Spleen (tissue), 11 donors: ENCODE measurements around the gene HMG20B. TPM values are rescaled to one million over a fixed set of nuclear protein-coding genes. Genes with fewer than 3 reads are reported as not detected.

Source experiments
- DNase-seq: peaks from one replicate; pipeline ENCODE4 v3.0.0-alpha.2; 2020
- H3K27ac ChIP-seq, 8 donors: fragments of 200-600 bp; sonication (generic) in 7 of 8; 1 replicate in 4 of 8; 2 replicates in 4 of 8; pipeline versions ENCODE4 v1.5.0 to v1.8.0; 2016 to 2021; ENCODE audit warnings: inconsistent platforms in 4 of 8, mild to moderate bottlenecking in 4 of 8, moderate library complexity in 1 of 8
- H3K27me3 ChIP-seq, 7 donors: fragments of 200-600 bp; sonication (generic) in 6 of 7; replicated peaks in 1 of 7; 1 replicate in 4 of 7; 2 replicates in 3 of 7; pipeline versions ENCODE4 v1.5.0 to v1.8.0; 2016 to 2021; ENCODE audit warnings: inconsistent platforms in 3 of 7, mild to moderate bottlenecking in 1 of 7
- H3K36me3 ChIP-seq, 6 donors: fragments of 200-600 bp; sonication (generic) in 5 of 6; 1 replicate in 4 of 6; 2 replicates in 2 of 6; pipeline versions ENCODE4 v1.5.0 to v1.8.0; 2016 to 2021; ENCODE audit warnings: inconsistent platforms in 2 of 6
- H3K4me1 ChIP-seq, 6 donors: fragments of 200-600 bp; sonication (generic) in 5 of 6; 1 replicate in 3 of 6; 2 replicates in 3 of 6; pipeline versions ENCODE4 v1.5.0 to v1.8.0; 2016 to 2021; ENCODE audit warnings: inconsistent platforms in 3 of 6
- H3K4me3 ChIP-seq, 8 donors: fragments of 200-600 bp; sonication (generic) in 7 of 8; 1 replicate in 4 of 8; 2 replicates in 4 of 8; pipeline versions ENCODE4 v1.5.0 to v1.8.0; 2016 to 2021; ENCODE audit warnings: inconsistent platforms in 4 of 8, mild to moderate bottlenecking in 4 of 8, moderate library complexity in 2 of 8
- H3K9me3 ChIP-seq, 8 donors: fragments of 200-600 bp; sonication (generic) in 7 of 8; 1 replicate in 4 of 8; 2 replicates in 4 of 8; pipeline versions ENCODE4 v1.5.0 to v1.8.0; 2016 to 2021; ENCODE audit warnings: inconsistent platforms in 4 of 8
- CTCF ChIP-seq, 11 experiments: fragments of 200-600 bp in 7 of 11; fragments of 450-650 bp in 4 of 11; sonication (generic) in 4 of 11; IDR thresholded peaks in 8 of 11; conservative IDR thresholded peaks in 3 of 11; 1 replicate in 7 of 11; 2 replicates in 4 of 11; pipeline versions ENCODE4 v1.4.0 to v1.8.0; 2016 to 2021; ENCODE audit warnings: antibody characterized with exemption in 11 of 11, inconsistent platforms in 4 of 11, mild to moderate bottlenecking in 1 of 11
- POLR2A ChIP-seq, 3 donors: fragments of 450-650 bp; IDR thresholded peaks; one replicate each; pipeline ENCODE4 v1.5.1; 2017; ENCODE audit warnings: antibody characterized with exemption in 3 of 3, mild to moderate bottlenecking in 1 of 3
- POLR2AphosphoS5 ChIP-seq, 3 donors: sonication (generic); formaldehyde crosslinking; IDR thresholded peaks; one replicate each; pipeline ENCODE4 v1.5.1; 2017; ENCODE audit warnings: antibody characterized with exemption in 3 of 3
- WGBS, 5 donors: extraction: QIAGEN DNeasy Blood & Tissue Kit in 3 of 5; methylation state at CpG; one replicate each; pipeline versions ENCODE4 v1.1.5 to v1.1.7; 2013 to 2018; 5-methylcytosine and 5-hydroxymethylcytosine counted together
- intact Hi-C: fragments of 100-400 bp; cut with DNase I; formaldehyde crosslinking; loops from one replicate; pipeline ENCODE4 v1.15.0; 2023; ENCODE audit warnings: low total_unique reads
- polyA plus RNA-seq, 3 donors: library from polyadenylated mRNA; stranded (reverse); fragments of 200-250 nt; gene quantifications; one replicate each; pipeline ENCODE4 v1.2.1, GENCODE V29; 2013
- total RNA-seq, 7 donors: library from RNA; depleted of rRNA in 3 of 7; stranded (reverse); fragments of >200 nt in 3 of 7; fragmentation: NEBNext Ultra II Directional in 4 of 7; extraction: Animal tissue kit (Norgen Biotek cat#: 25700) in 4 of 7; gene quantifications; one replicate each; pipeline versions ENCODE4 v1.1.0 to v1.2.1, GENCODE V29; 2016 to 2021
- donor health status: healthy with polysubstance abuse.
- donor health status: DM: no; HTN: no; CAD: no; lungs with moderate emphysema.
- donor health status: DM: no; HTN: no; CAD: no.
- donor health status: Bipolar disorder and iron deficiency.
- donor health status: healthy.
- donor health status: DM: no; HTN: no; CAD: no.
- donor health status: DM: yes; HTN: yes; CAD: no.

The HMG20B gene
- total and polyA plus RNA-seq, 10 donors: 49.4 to 82.2 (median 65.8) TPM

DNA sequence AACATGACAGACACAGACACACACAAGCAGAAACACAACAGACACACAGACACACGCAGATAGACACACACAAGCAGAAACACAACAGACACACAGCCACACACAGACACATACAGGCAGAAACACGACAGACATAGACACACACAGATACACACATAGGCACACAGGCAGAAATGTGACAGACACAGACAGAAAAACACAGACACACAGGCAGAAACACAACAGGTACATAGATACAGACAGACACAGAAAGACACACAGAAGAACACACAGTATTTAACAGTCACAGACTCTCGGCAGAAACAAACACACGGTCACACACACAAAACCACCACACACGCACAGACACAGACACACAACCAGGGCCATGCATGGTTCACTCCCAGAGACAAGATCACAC, 33.0 kb downstream of the HMG20B start:
- H3K27ac ChIP-seq: peak overlapping the region in 6 of 8 donors; percentile 77 to 91 (median 86)

GRCh38 chr19:3606174-3606689, 33.5 kb downstream of the HMG20B start:
- TF ChIP-seq CTCF (IDR thresholded peaks at IDR 0.05 in 8 of 11, conservative IDR thresholded peaks at IDR 0.05 in 3 of 11) (no peak), POLR2A (IDR thresholded peaks at IDR 0.05) (no peak), POLR2AphosphoS5 (IDR thresholded peaks at IDR 0.05) (peak in 2 of 3 donors; percentile 11 to 64)
- H3K4me1 ChIP-seq: peaks cover 38 to 91% (median 76%) of the 10 kb centered on the region in 6 donors
- H3K36me3 ChIP-seq: peaks cover 0 to 13% (median 6%) of the 10 kb centered on the region in 6 donors
- H3K9me3 ChIP-seq: no peaks in the 10 kb centered on the region
- intact Hi-C loops: no loop called here
- H3K27me3 ChIP-seq: peaks cover 0 to 43% (median 13%) of the 10 kb centered on the region in 7 donors
- DNase-seq: peak; percentile 85
- H3K4me3 ChIP-seq: peak overlapping the region; percentile 50 to 77 (median 60)
- peak overlapping the region; percentile 72 to 91 (median 84) for H3K27ac ChIP-seq
- WGBS, 5 donors: 1 to 5% (median 2%) methylated on average over 25 to 35 of the region's 35 CpGs

More for the DNA sequence above, 33.0 kb downstream of the HMG20B start:
- Histone ChIP-seq H3K9me3 (no peaks in the 10 kb centered on the region), H3K4me3 (peak overlapping the region; percentile 50 to 77 (median 60)), H3K27me3 (peaks cover 0 to 43% (median 13%) of the 10 kb centered on the region in 7 donors), H3K36me3 (peaks cover 0 to 8% (median 2%) of the 10 kb centered on the region in 6 donors), H3K4me1 (peaks cover 38 to 87% (median 74%) of the 10 kb centered on the region in 6 donors)
- DNase-seq: no peak
- intact Hi-C loops: no loop called here
- no peak for TF ChIP-seq POLR2AphosphoS5 (IDR thresholded peaks at IDR 0.05)
- TF ChIP-seq CTCF (IDR thresholded peaks at IDR 0.05 in 8 of 11, conservative IDR thresholded peaks at IDR 0.05 in 3 of 11): no peak
- TF ChIP-seq POLR2A (IDR thresholded peaks at IDR 0.05): no peak
- WGBS, 5 donors: 28 to 48% (median 35%) methylated on average over 5 of the region's 5 CpGs

DNA sequence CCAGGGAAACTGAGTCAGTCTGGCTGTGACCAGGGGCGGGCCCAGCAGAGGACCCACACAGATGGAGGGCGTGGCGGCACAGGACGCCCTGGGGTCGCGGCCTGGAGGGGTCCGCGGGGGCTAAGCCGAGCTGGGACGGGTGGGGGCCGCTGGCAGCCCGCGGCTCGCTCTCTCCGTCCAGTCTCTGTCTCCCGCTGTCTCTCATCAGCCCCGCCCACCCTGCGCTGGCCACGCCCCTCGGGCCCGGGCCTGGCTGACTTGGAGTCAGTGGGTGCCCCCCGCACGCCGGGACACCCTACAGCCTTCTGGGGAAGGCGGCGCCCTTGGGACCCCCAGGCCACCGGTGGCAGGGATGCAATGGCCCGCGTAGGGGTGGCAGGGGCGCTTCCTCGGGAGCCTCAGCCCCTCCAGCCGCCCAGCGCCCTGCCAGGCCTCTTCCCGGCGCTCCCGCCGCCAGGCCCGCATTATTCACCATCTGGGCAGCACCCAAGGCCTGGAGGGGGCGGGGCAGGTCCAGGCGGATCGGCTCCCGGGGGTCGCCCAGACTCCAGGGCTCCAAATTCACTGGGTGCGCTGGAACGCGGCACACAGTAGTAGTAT, 34.0 kb downstream of the HMG20B start, which contains the start of gene TBXA2R:
TBXA2R (minus strand) TSS at position 186 of the 600 bp plus-strand sequence. CDS start 6,241 bp downstream, outside the sequence.
- WGBS, 5 donors: 2 to 6% (median 4%) methylated on average over 13 to 46 of the region's 46 CpGs
- Histone ChIP-seq H3K4me1 (peaks cover 38 to 97% (median 78%) of the 10 kb centered on the region in 6 donors), H3K9me3 (no peaks in the 10 kb centered on the region), H3K4me3 (peak within 1 kb of the TSS; percentile 50 to 77 (median 60)), H3K27me3 (peaks cover 0 to 43% (median 13%) of the 10 kb centered on the region in 7 donors), H3K36me3 (peaks cover 0 to 18% (median 12%) of the 10 kb centered on the region in 6 donors), H3K27ac (peak within 1 kb of the TSS; percentile 72 to 91 (median 84))
- no peak for TF ChIP-seq POLR2A (IDR thresholded peaks at IDR 0.05)
- peak in 2 of 3 donors; percentile 63 to 74 for TF ChIP-seq POLR2AphosphoS5 (IDR thresholded peaks at IDR 0.05)
- TF ChIP-seq CTCF (IDR thresholded peaks at IDR 0.05 in 8 of 11, conservative IDR thresholded peaks at IDR 0.05 in 3 of 11): no peak
- intact Hi-C loops: no loop called here
- peak; percentile 91 for DNase-seq
